HG03521 (cell line): ENCODE results near the gene ELAVL4.
"Not testable (repeated sequence)": the region's sequence is repeated elsewhere in the genome, so short reads cannot be mapped to it uniquely, and the experiment has no call there.

ENCODE experiments used
- ATAC-seq: cut with Tn5 transposase; IDR thresholded peaks from one replicate; pipeline ENCODE4 v1.9.1; 2021; ENCODE audit warnings: mild to moderate bottlenecking, moderate library complexity; ENCODE audit not compliant: unreplicated experiment

Gene ELAVL4

DNA sequence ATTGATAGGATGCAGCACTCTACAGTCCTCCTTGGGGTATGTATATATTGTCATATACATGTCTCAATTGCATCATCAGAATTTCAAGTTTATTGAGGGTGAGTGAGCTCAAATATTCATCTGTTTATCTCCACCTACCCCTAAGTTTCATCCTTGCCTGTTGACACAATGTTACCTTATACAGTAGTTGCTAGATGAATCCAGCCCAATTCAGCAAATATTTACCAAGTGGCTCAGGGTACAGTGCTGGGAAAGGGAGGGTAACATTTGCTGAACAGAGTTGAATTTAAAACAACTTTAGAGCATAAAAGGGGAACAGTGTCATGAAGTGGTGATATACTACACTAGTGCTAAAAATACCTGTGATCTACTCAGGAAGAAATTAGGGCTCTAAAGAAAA lies 14.4 kb downstream of the ELAVL4 start:
- ATAC-seq: no peak

DNA sequence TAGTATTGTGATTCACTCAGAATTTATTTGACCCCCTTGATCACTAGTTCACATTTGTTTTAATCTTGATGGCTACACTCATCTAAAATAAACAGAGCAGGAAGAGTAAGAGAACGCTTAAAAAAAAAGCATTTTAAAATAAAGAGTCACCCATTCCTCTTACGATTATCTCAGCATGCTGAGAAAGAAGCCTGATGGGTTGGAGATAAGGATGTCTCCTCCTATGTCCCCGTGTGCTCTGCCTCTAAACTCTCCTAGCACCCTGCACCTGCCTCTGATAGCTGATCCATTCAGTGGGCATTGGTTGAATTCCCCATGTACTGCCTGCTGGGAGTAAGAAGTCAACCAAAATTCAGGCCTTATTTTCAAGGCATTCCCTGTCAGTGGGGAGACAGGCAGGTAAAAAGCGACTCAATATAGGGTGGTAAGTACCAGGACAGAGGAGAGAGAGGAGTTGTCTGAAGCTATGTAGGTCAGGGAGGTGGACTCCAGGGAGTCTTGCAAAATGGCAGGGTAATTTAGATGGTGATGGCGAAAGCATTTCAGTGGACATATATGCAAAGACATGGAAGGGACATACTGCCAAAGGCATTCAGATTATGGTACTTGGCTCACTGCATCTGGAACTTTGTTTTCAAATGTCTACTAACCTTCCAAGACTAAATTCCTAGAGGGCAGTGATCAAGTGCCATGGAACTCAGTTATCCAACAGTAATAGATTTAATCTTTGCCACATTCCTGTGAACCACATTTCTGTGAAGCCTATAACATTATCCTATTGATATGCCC lies 18.4 kb downstream of the ELAVL4 start:
- no peak for ATAC-seq

DNA sequence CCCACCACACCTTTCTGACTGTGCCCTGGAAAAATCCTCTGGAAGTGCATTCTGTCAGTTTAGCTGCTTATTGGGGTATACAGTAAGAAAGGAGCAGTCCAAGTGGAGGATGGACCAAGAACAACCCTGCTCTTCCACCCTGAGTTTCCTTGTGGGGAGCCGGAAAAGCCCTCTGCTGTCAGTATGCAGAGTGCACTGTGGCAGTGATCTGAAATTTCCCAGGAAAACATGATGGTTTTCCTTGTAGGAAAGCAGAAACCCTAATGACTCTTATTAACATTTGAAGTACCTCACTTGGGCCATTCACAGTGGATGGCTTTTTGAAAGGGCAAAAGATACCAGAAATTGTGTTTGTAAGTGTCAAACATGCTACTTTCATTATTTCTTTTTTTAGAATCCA lies 20.5 kb downstream of the ELAVL4 start:
- no peak for ATAC-seq

DNA sequence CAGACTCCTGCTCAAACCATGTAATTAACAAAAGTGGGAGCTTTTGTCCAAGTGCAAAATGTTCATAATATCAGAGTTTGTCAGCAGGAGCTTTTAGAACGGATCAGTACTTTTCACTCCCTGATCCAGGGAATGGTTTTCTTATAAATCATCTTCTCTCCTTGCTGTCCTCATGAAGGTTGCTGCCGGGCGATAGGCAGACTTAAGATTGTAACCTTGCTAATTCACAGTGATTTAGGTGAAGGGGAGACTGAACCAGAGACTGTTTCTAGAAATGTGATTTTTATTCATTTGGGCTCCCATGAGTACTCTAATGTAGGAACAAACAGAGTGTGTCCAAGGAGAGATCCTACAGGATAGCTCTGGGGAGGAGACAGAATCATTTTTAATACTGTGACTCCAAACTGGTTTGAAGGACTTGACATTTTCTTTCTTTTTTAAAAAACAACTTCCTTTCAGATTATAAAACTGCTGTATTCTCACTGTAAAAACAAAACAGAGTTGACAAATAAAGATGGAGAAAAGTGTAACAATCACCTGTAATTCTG lies 23.7 kb downstream of the ELAVL4 start:
- ATAC-seq: no peak

DNA sequence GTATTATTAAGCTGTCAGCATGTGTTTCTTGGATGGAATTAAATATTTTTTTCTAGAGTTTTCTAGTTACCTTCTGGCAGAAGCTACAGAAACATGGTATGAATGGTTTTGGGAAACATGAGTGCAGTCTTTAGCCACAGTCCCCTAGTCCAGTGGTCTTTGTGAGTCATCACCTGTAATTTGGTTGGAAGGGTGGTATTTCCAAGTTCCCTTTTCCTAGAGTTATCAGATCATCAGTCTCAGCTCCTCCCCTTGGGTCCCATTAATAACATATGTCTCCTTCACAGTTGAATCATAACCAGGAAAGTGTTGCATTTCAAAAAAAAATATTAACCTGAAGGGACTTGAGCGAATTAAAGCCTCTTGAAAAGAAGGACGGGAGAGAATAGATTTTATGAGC lies 27.0 kb downstream of the ELAVL4 start:
- ATAC-seq: no peak

DNA sequence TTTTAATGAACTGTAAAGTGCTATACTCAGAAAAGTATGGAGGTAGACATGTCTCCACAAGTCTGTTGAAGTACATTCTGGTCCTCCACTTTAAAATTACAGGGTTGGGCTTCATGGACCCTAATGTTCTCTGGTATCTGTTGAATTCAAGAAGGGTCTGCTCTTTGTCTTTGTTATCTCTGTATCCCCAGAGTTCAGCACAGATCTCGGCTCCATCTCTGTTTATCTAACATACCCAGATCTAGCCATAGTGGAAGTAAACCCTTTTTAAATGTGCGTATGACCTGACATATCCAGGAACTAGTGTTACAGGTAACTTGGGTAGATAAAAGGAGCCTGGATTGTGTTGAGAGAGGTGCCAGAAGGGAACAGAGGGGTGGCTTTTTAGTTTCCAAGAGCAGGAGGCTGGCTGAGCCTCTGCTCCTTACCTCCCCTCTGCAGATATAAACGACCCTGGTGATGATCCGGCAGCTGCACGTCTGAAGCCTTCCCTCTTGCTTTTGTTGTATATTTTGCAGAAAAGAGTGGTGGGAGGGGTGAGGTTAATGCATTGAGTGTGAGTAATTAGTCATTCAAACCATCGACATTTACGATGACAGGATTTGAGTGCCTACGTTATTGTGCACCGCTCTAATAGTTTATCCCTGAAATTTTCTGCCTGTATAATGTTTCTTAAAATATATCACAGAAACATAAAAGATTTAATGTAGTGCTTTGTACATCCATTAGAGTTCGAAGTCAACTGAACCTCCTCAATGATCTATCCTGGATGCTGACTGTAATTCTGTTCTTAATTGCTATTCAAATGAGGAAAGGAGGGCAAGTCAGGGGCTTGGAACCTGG lies 30.8 kb downstream of the ELAVL4 start:
- no peak for ATAC-seq

DNA sequence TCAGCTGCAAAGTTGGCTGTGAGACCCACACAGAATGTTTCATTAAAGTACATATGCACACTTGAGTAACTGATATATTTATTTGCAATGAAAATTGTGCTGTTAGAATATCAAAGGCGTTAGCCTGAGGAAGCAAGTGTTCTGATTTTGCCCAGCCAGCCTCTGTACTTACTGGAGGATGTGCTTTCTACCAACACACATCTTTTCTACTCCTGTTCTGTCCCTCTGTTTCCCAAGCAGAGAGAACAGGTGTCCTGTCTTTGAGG lies 31.4 kb downstream of the ELAVL4 start:
- ATAC-seq: no peak

DNA sequence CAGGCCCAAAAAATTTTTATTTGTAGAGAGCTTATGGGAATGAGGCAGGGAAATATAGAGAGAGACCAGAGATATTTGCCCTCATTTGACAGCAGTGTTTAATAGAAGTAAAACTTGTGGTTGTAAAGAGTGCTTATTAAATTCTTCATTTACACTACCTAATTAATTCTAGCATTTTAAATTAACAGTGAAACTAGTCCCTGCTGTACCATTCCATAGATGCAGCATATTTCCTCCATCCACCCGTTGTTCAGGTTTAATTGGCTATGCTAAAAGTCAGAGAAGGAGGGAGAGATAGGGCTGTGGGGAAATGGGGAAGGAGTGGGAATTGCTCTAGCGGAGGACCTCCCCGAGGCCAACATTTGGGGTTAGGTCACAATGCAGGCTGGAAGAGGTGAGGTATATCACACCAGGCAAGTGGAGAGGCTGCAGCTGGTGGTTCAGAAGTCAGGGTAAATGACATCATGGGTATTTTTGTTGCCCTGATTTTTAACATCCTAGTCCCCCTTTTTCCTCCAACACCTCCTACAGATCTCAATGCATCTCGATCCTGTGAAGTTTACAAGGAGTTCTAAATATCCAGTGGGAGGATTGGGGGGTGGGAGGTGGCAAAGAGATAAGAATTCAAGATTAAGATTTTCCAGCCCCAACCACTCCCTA lies 38.6 kb downstream of the ELAVL4 start:
- no peak for ATAC-seq

DNA sequence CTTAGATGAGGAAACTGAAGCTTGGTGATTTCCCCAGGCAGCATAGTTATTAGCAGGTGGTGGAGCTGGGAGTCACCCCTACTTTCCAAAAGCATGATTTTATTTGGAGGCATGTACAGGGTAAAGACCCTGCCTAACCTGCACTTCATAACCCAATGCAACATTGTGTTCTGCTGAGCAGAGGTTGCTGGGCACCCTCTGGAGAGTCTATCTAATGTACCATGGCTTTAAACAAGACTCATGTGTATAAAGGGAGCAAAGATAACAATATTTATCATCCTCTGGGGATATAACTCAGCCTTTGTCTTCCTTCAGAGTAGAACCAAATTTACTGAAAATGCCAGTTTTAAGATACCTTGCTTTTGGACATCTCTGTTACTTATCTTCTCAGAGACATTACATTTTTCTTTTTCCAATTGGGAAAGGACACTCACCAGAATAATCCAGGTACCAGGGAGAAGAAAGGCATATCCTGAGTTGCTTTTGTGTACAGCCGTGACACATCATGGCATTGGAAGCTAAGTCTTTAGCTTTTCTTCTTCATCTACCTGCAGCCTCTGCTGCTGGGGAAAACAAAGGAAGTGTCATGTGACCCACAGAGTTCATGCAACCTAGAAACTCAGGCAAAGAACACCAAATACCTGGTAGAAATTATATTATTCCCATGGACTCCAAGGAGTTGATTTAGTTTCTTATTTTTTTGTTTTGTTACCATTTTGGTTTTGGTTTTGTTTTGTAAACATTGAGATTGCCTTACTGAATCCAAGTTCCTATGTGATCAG lies 39.6 kb downstream of the ELAVL4 start:
- ATAC-seq: no peak

DNA sequence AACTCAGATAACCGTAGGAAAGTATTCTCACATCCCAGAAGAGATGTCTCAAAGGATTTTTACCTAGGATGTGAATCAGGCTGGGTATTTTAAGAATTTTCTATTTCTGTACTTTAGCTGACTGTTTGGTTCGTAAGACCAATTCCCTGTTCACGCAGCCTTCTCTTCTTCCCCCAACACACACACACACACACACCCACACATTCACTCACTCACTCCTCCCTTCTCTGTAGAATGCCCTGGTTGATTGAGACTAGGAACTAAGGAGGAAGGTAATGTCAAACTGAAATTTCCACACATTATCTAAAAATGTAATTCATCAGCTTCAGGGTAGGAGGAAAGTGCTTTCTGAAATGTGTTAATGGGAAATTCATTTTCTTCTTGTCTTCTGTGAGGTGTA lies 43.5 kb downstream of the ELAVL4 start:
- no peak for ATAC-seq

DNA sequence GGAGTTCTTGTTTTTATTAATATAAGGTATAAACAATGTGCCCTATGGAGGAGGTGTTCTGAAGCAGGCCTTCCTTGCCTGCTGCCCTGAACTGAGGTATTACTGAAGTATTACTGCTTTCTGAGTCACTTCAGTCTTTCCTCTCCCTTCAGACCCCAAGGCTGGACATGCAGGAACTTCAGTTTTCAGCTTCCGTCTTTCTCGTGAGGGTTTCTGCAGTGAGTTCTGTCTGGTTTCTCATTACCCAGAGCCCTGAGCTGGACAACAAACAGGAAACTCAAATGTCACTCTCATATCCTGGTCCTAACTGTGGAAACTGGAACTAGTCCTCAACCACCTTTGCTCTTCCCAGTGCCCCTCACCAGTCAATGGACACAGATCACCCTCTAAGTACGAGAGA lies 46.8 kb downstream of the ELAVL4 start:
- no peak for ATAC-seq

DNA sequence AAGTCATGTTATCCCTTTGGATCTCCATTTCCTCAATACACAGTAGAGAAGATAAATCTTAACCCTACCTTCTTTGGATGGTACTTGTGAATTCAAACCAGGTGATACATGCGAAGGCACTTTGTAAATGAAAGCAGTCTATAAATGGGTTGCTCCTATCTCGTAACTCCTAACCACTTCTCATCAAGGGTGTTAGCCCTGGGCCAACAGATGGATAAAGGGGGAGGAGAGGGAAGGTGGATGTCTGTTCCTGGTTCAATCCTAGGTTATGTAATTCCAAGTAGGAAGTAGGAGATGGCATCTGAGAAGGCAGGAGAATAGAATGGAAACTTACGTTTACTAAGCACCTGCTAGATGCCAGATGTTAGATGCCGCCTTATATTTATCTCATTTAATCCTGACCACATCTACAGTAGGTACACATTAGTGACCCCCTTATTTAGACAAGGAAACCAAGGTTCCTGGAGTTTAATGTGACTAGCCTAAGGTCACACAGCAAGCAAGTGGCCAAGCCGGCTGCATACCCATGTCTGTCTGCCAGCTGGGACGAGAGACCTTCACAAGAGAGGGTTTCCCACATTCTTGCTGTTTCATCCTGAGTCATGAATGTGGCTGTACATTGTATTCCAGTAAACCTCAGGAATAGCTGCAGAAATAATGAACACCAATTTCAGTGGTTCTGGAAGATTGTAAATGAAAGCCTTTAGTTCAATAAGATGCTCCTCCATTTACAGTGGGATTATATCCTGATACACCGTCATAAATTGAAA lies 47.7 kb downstream of the ELAVL4 start:
- ATAC-seq: no peak

DNA sequence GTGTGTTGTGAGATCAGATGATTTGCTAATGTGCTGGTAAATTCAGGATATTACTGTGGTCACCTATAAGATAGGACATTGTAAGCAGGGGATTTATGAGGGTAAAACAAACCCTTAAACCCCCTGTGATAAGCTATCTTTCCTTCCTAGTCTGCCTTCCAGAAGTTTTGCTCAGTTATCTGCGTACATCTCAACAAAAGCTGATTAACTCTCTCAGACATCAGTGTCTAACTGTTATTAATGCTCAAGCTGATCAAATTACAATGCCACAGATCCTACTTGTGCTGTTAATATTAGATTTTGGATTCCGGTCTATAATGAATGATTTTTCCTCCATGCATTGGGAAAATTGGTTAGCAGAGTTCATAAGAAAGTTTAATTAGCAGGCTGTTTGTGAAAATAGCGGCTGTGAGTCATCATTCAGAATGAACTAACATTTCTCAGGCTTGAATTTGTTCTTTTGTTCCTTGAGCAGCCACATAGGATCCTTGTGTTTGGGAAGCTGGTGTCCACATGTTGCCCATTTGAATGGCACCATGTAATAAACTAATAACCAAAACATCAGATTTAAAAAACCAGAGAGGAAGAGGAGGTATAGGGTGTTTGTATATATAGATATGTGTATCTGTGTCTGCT lies 48.7 kb downstream of the ELAVL4 start:
- ATAC-seq: no peak

DNA sequence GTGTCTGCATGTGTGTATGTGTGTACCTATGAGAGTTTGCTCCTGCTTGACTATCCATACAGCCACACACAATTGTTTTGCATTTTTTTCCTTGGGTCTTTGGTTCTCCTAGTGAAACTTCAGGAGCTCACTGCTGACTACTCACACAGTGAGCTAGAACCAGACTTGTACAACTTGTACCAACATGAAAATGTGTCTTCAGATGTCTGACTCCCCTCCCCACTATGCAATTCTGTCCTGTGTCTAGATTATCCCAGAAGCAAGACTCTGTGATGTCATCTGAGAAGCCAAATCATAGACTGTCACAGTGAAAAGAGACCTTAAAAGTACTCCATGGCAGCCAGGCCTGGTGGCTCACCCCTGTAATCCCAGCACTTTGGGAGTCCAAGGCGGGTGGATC lies 49.7 kb downstream of the ELAVL4 start:
- ATAC-seq: no peak

DNA sequence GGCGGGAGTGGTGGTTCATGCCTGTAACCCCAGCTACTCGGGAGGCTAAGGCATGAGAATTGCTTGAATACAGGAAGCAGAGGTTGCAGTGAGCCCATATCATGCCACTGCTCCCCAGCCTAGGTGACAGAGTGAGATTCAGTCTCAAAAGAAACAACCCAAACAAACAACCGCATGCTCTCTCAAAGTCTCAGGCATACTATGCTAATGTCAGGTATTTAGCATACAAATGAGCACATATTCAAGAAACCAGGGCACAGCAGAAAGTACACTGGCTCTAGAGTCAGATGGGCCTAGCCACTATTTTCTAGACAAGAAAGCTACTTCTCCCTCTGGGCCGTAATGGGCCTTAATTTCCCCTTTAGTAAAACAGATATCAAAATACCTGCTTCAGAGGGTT lies 55.0 kb downstream of the ELAVL4 start:
- no peak for ATAC-seq

DNA sequence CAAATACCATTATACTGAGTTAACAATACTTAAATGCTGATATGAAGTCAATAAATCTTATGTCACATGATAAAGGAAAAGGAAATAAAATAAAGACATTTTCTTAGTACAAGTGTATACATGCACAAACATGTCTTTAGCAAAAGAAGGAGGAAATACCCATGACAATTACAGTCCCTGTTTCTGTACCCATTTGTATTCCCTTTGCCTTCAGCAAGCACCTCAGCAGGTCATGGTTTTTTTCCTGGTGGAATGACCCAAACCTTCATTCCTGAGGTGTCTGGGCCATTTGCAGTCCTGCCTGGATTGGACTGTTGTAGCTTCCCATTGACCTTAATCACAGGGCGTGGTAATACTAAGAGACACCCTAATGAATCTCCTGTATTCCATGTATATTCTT lies 57.6 kb downstream of the ELAVL4 start:
- ATAC-seq: not testable (repeated sequence)

DNA sequence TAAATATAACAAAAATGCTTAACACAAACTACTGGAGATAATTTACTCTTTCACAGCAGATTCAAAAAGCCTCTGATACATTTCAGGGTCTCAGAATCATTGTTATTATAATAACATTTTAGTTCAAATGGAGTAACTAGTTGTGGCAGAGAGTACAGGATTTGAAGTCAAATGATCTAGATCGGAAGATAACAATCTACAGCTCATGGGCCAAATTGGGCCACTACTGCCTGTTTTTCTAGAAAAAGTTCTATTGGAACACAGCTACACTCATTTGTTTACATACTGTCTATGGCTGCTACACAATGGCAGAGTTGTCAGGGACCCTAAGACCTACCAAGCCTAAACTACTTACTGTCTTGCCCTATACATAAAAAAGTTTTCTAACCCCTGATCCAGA lies 63.6 kb downstream of the ELAVL4 start:
- no peak for ATAC-seq

DNA sequence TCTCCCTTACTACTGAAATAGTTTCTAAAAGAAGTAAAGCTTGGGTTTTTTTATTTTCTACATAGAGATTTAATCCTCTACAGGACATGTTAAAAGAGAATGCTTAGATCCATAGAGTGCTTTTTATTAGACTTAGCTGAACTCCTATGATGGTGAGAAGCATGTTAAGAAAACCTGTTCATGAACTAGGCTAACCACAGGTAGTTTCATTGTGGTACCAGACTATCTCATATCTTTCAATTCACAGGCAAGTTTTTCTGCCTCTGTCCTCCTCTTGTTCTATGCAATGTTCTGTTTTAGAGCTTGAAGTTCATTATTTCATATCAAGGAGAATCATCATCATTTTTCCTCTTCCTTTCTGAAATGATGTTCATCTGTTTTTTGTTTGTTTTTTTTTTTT lies 65.4 kb downstream of the ELAVL4 start:
- no peak for ATAC-seq

DNA sequence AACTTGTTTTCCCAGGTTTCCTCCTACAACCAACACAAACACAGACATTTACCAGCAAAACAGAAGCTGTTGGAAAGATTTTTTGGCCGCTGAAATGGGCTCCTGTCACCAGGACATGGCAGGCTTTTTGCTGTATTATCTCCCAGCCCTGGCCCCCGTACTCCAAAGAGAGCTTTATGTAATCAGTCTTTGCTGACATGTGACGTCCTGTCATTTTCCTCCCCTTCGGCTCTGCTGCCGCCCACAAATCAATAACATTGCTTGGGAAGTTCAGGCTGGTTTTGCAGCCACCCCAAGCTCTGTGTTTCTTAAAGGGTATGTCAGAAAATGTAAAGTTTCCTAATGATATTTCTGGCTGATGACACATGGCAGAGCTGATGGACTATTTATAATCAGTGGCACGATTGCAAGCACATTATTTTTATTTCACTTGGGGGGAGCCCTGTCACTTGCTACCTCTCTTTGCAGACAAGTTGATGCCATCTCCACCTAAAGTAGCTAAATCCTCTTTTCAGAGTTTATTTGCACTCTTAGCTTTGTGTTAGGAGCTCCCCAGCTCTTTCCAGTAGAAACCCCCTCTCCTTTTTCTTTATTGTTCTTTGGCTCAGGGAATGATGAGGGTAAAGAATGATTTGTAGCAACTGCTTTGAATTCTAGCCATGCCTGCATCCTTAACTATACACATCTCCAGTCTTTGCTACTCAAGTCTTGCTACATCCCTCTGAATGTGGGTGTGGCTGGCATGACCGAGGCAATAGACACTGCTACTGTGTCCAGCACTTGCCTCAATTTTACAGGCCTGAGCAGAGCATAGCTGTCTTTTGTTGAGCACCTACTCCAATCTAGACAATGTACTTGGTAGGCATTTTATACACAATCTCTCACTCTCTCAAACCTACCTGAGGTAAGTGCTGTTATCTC lies 67.3 kb downstream of the ELAVL4 start:
- ATAC-seq: no peak
